Transverse colon (tissue), 4 donors: Measurements from ENCODE around the gene HCAR3. TPM values are rescaled to one million over a fixed set of nuclear protein-coding genes. Genes with fewer than 3 reads are reported as not detected.
A peak's percentile ranks its signal among the peaks of the same experiment; 100 is the strongest.

ENCODE experiments used
- DNase-seq: peaks from one replicate; pipeline ENCODE4 v3.0.0-alpha.2; 2019
- H3K27ac ChIP-seq, 4 donors: fragments of 200-600 bp; sonication (generic); 2 replicates each; pipeline ENCODE4 v1.5.1; 2016 to 2018; ENCODE audit warnings: inconsistent platforms in 4 of 4
- H3K27me3 ChIP-seq: fragments of 200-600 bp; sonication (generic); 2 replicates; pipeline ENCODE4 v1.5.1; 2017; ENCODE audit warnings: inconsistent platforms
- H3K36me3 ChIP-seq, 4 donors: fragments of 200-600 bp; sonication (generic); 2 replicates each; pipeline ENCODE4 v1.5.1; 2017 to 2019; ENCODE audit warnings: inconsistent platforms in 4 of 4
- H3K4me1 ChIP-seq, 4 donors: fragments of 200-600 bp; sonication (generic); 2 replicates each; pipeline ENCODE4 v1.5.1; 2017 to 2020; ENCODE audit warnings: inconsistent platforms in 4 of 4
- H3K4me3 ChIP-seq, 4 donors: fragments of 200-600 bp; sonication (generic); 1 replicate in 1 of 4; 2 replicates in 3 of 4; pipeline versions ENCODE4 v1.5.1 to v1.6.1; 2017 to 2019; ENCODE audit warnings: inconsistent platforms in 4 of 4
- H3K9me3 ChIP-seq, 2 donors: fragments of 200-600 bp; sonication (generic); 2 replicates each; pipeline ENCODE4 v1.5.1; 2017 to 2019; ENCODE audit warnings: inconsistent platforms in 2 of 2
- EP300 ChIP-seq: sonication (generic); formaldehyde crosslinking; IDR thresholded peaks from one replicate; pipeline ENCODE4 v1.6.1; 2017; ENCODE audit warnings: antibody characterized with exemption, low read depth
- POLR2A ChIP-seq: fragments of 450-650 bp; IDR thresholded peaks from one replicate; pipeline ENCODE4 v1.6.1; 2016; ENCODE audit warnings: antibody characterized with exemption, mild to moderate bottlenecking, moderate library complexity
- POLR2AphosphoS5 ChIP-seq, 3 donors: sonication (generic); formaldehyde crosslinking; IDR thresholded peaks; one replicate each; pipeline ENCODE4 v1.6.1; 2016; ENCODE audit warnings: antibody characterized with exemption in 3 of 3
- WGBS, 2 donors: methylation state at CpG; one replicate each; pipeline ENCODE4 v1.1.5; 2018; ENCODE audit warnings: low coverage in 1 of 2; 5-methylcytosine and 5-hydroxymethylcytosine counted together
- in situ Hi-C, 4 donors: fragments of 200-750 bp; cut with MboI; loops; one replicate each; pipeline versions ENCODE4 v1.15.0 to v1.15.1; 2017; ENCODE audit warnings: low sequenced_read_pairs in 3 of 4, low pct_ligation_motif_present in 1 of 4, low pct_unique_long_range_greater_than_20kb in 1 of 4
- intact Hi-C: fragments of 100-400 bp; cut with DNase I; formaldehyde crosslinking; loops from one replicate; pipeline ENCODE4 v1.15.1; 2023; ENCODE audit warnings: low total_unique reads
- total RNA-seq, 4 donors: library from RNA; depleted of rRNA; stranded (reverse); fragments of >200 nt; gene quantifications; one replicate each; pipeline ENCODE4 v1.1.0, GENCODE V29; 2016
- TF ChIP-seq, protein P1 (sequence below), 5 experiments: fragments of 200-600 bp in 3 of 5; fragments of 450-650 bp in 2 of 5; sonication (generic) in 3 of 5; IDR thresholded peaks; 1 replicate in 2 of 5; 2 replicates in 3 of 5; pipeline ENCODE4 v1.5.1; 2016 to 2017; ENCODE audit warnings: antibody characterized with exemption in 5 of 5, inconsistent platforms in 3 of 5, mild to moderate bottlenecking in 2 of 5, moderate library complexity in 1 of 5

The HCAR3 gene
- total RNA-seq, 4 donors from 2014 or later: not detected

DNA sequence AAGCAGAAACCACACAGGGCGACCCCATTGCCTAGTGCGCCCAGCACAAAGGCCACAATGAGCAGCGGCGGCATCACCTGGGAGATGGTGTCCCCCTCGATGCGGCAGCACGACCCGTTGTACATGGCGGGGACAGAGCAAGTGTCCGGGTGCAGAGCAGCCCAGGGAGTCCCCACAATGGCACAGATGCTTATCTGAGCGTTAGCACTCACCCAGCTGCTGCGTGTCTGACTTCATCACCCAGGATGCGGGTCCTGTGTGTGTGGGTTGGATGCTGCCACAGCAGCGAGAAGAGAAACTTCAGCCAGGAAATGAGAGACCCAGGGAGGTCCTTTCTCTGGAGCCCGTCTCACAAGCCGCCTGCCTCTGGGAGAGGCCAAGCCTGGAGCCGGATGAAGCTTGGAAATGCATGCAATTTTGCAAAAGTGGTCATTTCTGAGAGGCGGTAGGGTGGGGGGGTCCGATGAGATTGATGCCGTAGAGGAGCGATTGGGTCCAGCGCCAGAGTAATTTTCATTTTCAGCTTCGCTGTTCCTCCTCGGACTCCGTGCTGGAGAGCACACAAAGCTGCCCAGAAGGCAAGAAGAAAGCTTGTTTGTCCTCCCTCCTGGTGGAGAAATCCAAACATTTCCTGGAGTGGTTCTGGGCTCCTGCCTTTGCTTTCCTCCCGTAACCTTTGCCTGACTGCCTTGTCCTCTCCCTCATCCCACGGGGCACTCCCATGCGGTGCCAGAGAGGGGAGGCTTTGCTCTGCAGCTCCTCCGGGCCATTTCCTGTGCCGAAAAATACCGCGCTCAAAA lies 13.8 kb upstream of the HCAR3 start, which contains the start of gene HCAR1:
Gene HCAR1, minus strand, starts transcription at position 630 of the 800 bp plus-strand sequence. Its CDS starts 505 bp downstream, at position 125.
- H3K27ac ChIP-seq: no peak within 1 kb of the TSS
- DNase-seq: no peak

DNA sequence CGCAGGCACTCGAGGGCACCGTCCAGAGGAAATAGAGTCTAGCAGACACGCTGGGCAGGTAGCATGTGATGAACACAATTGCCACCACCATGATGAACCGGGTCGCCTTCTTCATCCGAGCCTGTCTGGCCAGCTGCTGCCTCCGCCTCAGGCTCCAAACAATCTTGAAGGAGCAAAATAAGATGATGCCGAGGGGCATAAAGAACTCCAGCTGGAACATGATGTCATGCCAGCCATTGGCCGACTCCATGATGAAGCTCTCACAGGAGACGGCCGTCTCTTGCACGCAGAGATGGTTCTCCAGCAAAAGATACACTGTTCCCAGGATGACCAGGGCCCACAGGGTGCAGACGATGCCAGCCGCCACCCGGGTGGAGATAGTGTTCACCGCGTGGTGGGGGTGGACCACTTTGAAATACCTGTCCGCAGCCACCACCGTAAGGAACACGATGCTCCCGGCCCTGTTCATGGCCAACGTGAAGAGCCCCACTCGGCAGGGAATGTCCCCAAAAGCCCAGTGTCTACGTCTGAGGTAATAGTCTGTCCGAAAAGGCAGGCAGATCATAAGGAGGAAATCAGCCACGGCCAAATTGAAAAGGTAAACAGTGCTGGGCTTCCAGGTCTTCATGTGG lies 13.1 kb upstream of the HCAR3 start:
- intact Hi-C loops: no loop called here
- in situ Hi-C loops: no loop called here
- no peaks in the 10 kb centered on the region for H3K36me3 ChIP-seq
- H3K27me3 ChIP-seq: no peaks in the 10 kb centered on the region
- no peaks in the 10 kb centered on the region for H3K9me3 ChIP-seq
- no peak overlapping the region for H3K4me3 ChIP-seq
- 91% methylated on average over 27 of the region's 27 CpGs; no CpG with 5 or more reads in 1 of the 2 donors for WGBS, 2 donors
- H3K4me1 ChIP-seq: no peaks in the 10 kb centered on the region
- TF ChIP-seq EP300 (no peak), POLR2AphosphoS5 (IDR thresholded peaks at IDR 0.05) (no peak), POLR2A (no peak)
- TF ChIP-seq, protein P1, sequence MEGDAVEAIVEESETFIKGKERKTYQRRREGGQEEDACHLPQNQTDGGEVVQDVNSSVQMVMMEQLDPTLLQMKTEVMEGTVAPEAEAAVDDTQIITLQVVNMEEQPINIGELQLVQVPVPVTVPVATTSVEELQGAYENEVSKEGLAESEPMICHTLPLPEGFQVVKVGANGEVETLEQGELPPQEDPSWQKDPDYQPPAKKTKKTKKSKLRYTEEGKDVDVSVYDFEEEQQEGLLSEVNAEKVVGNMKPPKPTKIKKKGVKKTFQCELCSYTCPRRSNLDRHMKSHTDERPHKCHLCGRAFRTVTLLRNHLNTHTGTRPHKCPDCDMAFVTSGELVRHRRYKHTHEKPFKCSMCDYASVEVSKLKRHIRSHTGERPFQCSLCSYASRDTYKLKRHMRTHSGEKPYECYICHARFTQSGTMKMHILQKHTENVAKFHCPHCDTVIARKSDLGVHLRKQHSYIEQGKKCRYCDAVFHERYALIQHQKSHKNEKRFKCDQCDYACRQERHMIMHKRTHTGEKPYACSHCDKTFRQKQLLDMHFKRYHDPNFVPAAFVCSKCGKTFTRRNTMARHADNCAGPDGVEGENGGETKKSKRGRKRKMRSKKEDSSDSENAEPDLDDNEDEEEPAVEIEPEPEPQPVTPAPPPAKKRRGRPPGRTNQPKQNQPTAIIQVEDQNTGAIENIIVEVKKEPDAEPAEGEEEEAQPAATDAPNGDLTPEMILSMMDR (IDR thresholded peaks at IDR 0.05): no peak
- DNase-seq: no peak
- no peak overlapping the region for H3K27ac ChIP-seq

More for the DNA sequence above, 13.8 kb upstream of the HCAR3 start, which contains the start of gene HCAR1:
- H3K27me3 ChIP-seq: no peaks in the 10 kb centered on the region
- in situ Hi-C loops (no loop called here), intact Hi-C loops (no loop called here)
- H3K4me1 ChIP-seq: no peaks in the 10 kb centered on the region
- TF ChIP-seq EP300: no peak
- no peak for TF ChIP-seq POLR2AphosphoS5 (IDR thresholded peaks at IDR 0.05)
- TF ChIP-seq POLR2A: no peak
- TF ChIP-seq, protein P1 (IDR thresholded peaks at IDR 0.05): no peak
- no peaks in the 10 kb centered on the region for H3K9me3 ChIP-seq
- peak within 1 kb of the TSS in 1 of 4 donors; percentile 22 for H3K4me3 ChIP-seq
- H3K36me3 ChIP-seq: no peaks in the 10 kb centered on the region
- WGBS, 2 donors: 57 to 69% methylated on average over 24 to 31 of the region's 32 CpGs

DNA sequence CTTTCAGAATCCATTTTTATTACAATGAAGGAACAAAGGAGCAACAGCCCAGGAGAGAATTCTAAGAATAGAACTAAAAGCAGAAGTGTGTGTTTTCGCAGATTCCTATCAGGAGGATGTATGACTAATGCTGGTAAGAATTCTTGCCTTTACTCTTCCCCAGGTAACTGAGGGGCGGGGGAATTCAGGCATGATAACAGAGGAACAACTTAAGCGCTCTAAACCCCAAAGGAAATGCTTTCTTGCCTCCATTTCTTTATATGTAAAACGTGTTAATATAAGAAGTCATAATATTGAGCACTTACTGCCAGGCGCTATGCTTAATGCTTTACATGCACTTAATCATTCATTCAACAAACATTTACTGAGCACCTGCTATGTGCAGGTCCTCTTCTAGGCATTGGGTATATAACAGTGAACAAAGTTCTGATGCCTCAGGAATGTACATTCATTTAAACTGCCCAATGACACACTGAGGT lies 9.5 kb upstream of the HCAR3 start:
- TF ChIP-seq, protein P1 (IDR thresholded peaks at IDR 0.05): no peak
- no peak for TF ChIP-seq POLR2AphosphoS5 (IDR thresholded peaks at IDR 0.05)
- no peak for TF ChIP-seq EP300
- no peak for TF ChIP-seq POLR2A
- H3K9me3 ChIP-seq: no peaks in the 10 kb centered on the region
- WGBS, 2 donors: 52 to 54% methylated on average over 5 of the region's 5 CpGs
- H3K4me1 ChIP-seq: no peaks in the 10 kb centered on the region
- no peak for DNase-seq
- no peaks in the 10 kb centered on the region for H3K27me3 ChIP-seq
- no peaks in the 10 kb centered on the region for H3K36me3 ChIP-seq
- in situ Hi-C loops (no loop called here), intact Hi-C loops (no loop called here)
- H3K4me3 ChIP-seq: no peak overlapping the region
- no peak overlapping the region for H3K27ac ChIP-seq

DNA sequence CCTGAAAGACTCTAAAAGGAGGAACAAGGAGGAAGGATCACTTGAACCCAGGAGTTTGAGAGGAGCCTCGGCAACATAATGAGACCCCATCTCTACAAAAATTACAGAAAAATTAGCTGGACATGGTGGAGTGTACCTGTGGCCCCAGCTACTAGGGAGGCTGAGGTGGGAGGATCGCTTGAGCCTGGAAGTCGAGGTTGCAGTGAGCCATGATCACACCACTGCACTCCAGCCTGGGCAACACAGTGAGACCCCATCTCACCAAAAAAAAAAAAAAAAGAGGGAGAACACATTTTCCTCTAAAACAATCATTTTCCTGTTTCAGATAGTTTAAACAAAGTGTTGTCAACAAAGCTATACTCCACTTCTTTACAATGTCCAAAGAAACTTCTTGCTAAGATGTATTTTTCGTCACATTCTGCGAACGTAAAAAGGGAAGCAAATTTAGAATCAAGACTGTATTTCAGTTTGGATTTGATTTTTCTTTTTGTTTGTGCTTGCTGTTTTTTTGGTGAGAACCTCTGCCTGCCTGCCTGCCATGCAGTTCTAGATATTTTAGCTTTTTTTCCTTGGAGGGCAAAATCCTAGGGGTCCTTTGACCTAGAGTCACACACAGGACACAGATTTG lies 9.0 kb upstream of the HCAR3 start:
- WGBS, 2 donors: 89 to 95% methylated on average over 5 to 6 of the region's 6 CpGs

More for the DNA sequence above, 9.0 kb upstream of the HCAR3 start:
- H3K4me3 ChIP-seq: no peak overlapping the region
- in situ Hi-C loops: no loop called here
- no peak for DNase-seq
- H3K36me3 ChIP-seq: no peaks in the 10 kb centered on the region
- H3K9me3 ChIP-seq: no peaks in the 10 kb centered on the region
- TF ChIP-seq POLR2A (no peak), POLR2AphosphoS5 (IDR thresholded peaks at IDR 0.05) (no peak), EP300 (no peak)
- TF ChIP-seq, protein P1 (IDR thresholded peaks at IDR 0.05): no peak
- intact Hi-C loops: no loop called here
- H3K27ac ChIP-seq: no peak overlapping the region
- H3K27me3 ChIP-seq: no peaks in the 10 kb centered on the region
- no peaks in the 10 kb centered on the region for H3K4me1 ChIP-seq
